ENCODE results near the gene EPHA4.

DNA sequence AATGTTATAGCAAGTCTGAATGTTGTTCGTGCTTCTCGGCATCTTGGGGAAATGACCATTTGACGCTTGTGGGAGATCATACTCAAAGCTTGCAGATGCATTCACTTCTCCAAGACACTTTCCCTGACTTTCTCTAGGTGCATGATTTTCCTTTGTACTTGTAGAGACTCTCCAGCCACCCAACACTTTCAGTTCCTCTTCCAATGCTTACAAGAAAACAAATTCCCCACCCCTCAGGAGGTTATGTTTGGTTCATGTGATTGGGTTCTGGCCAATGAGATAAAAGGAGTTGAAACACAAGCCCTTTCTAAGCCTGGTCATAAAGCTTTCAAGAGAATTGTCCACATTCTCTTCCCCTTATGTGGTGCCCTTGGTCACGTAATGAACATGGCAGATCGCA lies 156.3 kb downstream of the EPHA4 start:
- TF ChIP-seq, protein P1, sequence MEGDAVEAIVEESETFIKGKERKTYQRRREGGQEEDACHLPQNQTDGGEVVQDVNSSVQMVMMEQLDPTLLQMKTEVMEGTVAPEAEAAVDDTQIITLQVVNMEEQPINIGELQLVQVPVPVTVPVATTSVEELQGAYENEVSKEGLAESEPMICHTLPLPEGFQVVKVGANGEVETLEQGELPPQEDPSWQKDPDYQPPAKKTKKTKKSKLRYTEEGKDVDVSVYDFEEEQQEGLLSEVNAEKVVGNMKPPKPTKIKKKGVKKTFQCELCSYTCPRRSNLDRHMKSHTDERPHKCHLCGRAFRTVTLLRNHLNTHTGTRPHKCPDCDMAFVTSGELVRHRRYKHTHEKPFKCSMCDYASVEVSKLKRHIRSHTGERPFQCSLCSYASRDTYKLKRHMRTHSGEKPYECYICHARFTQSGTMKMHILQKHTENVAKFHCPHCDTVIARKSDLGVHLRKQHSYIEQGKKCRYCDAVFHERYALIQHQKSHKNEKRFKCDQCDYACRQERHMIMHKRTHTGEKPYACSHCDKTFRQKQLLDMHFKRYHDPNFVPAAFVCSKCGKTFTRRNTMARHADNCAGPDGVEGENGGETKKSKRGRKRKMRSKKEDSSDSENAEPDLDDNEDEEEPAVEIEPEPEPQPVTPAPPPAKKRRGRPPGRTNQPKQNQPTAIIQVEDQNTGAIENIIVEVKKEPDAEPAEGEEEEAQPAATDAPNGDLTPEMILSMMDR (conservative IDR thresholded peaks at IDR 0.05; ENCODE audit: low read length), result no peak
- no peak for TF ChIP-seq EZH2phosphoT487 (IDR thresholded peaks at IDR 0.05; ENCODE audit: borderline replicate concordance)

Measured in Loucy (cell line).